GM12892 (cell line): ENCODE results near the gene NDOR1.

Experiments used
- POLR2A ChIP-seq: IDR thresholded peaks from 2 replicates; pipeline ENCODE4 v1.6.1; 2011; ENCODE audit warnings: low read depth, low read length, control low read depth
- POLR2AphosphoS5 ChIP-seq: IDR thresholded peaks from 2 replicates; pipeline ENCODE4 v1.6.1; 2011; ENCODE audit warnings: low read depth, low read length, control low read depth
- TAF1 ChIP-seq: IDR thresholded peaks from 2 replicates; pipeline ENCODE4 v1.6.1; 2011; ENCODE audit warnings: low read depth, mild to moderate bottlenecking, control low read depth, low read length, borderline replicate concordance

GRCh38 chr9:137179761-137180160 lies 25.7 kb upstream of the NDOR1 start:
- no peak for TF ChIP-seq POLR2AphosphoS5
- no peak for TF ChIP-seq TAF1
- no peak for TF ChIP-seq POLR2A
